DMS114 treated with DMSO at 0.1 percent for 48 hours (cell line): ENCODE measurements around the gene SPSB2.

ENCODE experiments used
- DNase-seq: peaks from one replicate; lab custom pipeline; 2025; ENCODE audit not compliant: unreplicated experiment; lab: John Stamatoyannopoulos, UW

The SPSB2 gene

DNA sequence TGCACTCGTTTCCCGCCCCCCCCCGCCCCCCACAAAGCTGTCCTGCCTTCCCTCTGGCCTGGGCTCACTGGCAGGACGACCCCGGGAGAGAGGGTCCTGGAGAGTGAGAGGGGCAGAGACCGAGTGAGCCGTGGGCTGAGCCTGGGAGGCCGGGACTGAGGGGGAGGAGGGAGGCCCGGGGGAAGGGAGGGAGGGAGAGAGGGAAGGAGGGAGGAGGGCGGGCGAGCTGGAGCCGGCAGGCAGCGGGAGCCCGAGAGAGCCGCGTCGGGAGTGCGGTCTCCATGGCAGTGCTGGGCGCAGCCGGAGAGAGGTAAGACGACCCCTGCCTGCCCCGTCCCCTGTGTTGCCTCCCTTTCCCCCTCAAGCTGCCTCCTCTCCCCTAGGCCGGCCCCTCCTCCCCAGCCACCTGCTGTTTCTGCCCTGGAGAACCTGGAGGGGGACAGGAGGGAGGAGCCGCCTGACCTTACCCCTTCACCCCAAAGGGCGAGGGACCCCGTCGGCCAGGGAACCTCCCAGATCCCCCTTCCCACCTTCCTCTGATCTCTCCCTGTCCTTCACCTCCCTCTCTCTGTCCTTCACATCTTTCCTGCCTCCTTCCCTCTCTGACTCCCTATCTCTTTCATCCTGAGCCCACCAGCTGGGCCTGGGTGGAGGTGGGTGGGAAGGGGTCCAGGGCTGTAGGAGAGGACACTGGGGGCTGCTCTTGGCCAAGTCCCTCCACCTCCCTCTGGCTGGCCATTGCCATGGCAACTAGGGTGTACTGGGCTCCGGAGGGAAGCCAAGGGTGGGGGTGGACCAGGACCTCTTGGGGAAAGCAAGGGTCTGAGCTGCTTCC lies 51.3 kb downstream of the SPSB2 start, which contains the start of gene GPR162:
GPR162 (plus strand) TSS at position 231 of the 835 bp plus-strand sequence. CDS start 2,078 bp downstream, outside the sequence.
- no peak for DNase-seq
